ENCODE data around the gene TRMT112.

DNA sequence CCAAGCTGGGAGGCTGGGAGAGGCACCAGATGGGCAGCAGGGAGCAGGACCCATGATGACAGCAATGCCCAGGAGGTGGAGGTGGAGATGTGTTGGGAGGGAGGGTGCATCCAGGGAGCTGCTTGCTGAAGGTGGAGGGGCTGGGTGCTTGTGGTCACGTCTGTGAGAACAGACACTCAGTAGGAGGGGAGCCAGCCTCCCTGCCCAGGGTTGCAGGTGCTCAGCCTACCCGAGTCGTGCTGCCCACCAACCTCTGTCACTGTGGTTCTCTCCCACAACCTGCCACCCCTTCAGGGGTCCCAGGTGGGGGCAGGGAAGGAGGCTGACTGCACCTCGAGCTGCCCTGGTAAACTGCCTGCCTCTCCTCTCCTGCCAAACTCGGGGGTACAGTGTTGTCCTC lies 6.0 kb upstream of the TRMT112 start:
- TF ChIP-seq, protein P1, sequence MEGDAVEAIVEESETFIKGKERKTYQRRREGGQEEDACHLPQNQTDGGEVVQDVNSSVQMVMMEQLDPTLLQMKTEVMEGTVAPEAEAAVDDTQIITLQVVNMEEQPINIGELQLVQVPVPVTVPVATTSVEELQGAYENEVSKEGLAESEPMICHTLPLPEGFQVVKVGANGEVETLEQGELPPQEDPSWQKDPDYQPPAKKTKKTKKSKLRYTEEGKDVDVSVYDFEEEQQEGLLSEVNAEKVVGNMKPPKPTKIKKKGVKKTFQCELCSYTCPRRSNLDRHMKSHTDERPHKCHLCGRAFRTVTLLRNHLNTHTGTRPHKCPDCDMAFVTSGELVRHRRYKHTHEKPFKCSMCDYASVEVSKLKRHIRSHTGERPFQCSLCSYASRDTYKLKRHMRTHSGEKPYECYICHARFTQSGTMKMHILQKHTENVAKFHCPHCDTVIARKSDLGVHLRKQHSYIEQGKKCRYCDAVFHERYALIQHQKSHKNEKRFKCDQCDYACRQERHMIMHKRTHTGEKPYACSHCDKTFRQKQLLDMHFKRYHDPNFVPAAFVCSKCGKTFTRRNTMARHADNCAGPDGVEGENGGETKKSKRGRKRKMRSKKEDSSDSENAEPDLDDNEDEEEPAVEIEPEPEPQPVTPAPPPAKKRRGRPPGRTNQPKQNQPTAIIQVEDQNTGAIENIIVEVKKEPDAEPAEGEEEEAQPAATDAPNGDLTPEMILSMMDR (IDR thresholded peaks at IDR 0.05; ENCODE audit: low read length): no peak
- no peak for TF ChIP-seq EZH2 (optimal IDR thresholded peaks at IDR 0.05; ENCODE audit: low read depth, low read length)
- no peak for TF ChIP-seq EZH2phosphoT487 (IDR thresholded peaks at IDR 0.05; ENCODE audit: low read length)
